GM19463 (cell line): Measurements from ENCODE around the gene MRRF.

ENCODE experiments used
- ATAC-seq: cut with Tn5 transposase; IDR thresholded peaks from one replicate; pipeline ENCODE4 v1.9.1; 2021; ENCODE audit warnings: mild to moderate bottlenecking, moderate library complexity; ENCODE audit not compliant: unreplicated experiment

The MRRF gene

DNA sequence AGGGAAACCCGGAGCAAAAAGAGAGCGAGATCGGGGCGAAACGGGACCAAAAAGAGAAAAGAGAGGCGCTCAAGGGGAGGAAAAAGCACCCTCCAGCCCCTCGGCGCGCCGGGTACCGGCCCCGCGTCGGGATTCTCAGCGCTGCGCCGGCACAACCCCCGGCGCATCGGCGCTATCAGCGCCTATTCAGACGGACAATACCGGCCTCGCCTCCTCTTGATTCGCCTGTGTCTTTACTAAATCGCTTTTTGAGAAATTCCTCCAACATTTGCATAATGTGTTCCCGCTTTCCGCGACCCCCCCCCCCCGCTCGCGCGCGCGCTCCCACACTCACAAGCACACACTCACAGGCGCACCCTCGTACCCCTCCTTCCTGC lies 36.5 kb upstream of the MRRF start:
- no peak for ATAC-seq

DNA sequence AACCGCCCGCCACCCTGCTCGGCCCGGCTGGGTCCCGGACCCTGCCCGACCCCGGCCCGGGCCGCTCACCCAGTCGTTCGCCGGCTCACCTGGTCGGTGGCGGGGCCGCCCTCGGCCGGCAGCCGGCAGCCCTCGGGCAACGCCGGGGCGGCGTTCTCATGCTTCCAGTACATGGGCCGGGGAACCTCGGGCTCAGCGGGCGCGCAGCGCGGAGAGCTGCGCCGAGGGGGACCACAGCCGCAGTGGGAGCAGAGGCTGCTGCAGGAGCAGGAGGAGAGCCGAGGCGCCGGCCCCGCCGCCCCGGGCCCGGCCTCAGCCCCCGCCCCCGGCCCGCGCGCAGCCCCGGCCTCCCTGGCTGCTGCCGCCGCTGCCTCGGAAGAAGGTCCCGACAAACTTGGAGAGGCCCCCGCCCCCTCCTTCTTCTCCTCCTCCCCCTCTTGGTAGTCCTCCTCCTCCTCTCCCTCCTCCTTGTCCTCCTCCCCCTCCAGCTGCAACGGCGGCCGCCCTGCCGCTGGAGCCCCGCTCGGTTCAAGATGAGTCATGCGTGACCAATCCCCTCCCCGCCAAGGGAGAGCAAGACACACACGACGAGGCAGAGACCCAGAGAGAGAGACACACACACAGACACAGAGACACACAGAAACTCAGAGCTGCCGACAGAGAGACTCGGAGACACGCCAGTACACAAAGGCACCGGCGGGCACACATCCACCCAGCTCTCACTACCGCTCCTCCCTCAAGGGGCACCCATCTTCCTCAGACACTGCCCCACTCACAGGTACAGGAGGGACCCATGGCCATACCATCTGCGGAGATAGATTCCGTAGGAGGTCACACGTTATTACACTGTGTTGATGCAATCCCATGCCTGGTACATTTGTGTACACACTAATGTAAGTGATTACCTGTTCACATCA lies 35.9 kb upstream of the MRRF start, which contains the start of gene LHX6:
Gene LHX6 (minus strand): TSS at position 390 of the 917 bp plus-strand sequence. CDS start 217 bp downstream, at position 173.
- ATAC-seq: no peak

DNA sequence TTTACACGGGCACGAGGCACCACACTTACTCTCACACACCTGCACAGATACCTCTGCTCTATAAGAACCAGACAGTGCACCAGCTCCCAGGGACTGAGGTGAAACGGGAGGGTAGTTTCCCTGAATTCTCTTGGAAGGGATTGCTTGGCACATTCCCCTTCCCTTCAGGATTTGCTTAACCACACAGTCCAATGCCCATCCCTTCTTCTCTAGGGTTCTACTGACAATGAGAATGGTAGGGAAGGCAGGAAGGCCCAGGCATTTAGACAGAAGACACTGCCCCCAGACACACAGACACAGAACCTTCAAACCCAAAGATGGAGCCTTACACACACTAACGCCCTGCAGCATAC lies 35.2 kb upstream of the MRRF start:
- ATAC-seq: no peak

DNA sequence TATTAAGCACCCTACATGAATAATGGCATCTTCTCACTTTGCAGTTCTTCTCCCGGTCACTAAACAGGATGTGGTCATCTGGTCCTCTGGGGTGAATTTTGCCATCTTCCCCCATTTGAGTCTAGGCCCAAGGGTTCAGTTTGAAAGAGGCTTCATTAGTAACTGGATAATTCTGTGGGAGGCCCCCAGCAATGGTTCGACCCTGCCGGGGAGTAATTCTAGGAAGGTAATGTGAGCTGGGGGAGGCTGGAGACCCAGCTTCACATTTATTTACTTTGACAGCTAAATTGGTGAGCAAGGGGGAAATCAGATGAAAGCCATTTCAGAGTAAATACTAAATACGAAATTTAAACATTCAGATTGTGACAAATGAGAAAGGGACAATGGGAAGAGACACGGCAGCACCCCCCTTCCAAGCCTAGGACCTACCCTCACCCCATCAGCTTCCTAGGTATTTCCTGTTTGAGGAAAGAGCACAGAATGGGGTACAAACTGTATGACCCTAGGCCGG lies 31.8 kb upstream of the MRRF start:
- ATAC-seq: no peak

DNA sequence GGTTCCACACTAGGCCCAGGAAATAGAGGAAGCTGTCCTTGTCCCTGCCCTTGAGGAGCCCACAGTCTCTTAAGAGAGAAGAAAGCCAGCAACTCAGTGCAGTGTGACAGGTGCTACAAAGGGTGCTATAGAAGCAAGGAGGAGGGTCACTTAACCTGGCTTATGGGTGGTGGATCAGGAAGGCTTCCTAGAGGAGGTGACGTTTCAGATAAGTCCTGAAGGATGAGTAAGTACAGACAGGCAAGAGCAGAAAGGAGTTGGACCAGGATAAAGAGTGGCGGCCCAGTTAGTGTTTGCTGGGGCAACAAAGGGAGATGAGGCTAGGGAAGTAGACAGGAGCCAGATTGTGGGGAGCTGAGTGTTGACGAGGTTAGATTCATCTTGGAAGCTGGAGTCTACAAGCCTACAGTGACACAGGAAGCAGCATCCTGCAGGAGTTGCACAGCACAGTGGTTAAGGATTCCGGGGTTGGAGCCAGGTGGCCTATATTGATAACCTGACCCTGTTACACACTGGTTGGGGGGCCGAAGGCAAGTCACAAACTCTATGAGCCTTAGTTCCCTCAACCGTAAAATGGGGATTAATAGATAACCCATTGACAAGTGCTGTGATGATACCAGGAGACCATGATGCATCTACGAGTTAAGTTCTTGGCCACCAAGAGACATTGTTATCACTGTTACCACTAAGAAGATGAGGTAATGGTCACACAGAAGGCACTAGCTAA lies 30.5 kb upstream of the MRRF start:
- ATAC-seq: no peak

DNA sequence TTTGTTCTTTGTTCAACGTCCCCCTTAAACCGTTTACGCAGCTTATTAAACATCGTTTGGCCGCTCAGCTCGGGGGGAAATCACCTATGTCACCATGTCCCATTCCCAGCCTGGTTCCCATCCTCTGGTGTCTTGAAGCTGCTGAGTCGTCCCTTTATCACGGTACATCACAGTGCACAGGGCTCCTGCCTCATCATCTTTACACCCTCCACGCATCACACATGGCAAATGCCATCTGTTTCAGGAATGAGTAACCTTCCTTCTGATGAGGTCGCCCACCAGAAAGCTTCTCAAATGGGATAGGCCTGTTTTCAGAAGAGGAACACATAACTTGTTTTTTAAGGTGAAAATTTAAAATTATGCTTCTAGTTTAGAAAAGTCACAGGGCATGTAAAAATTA lies 28.0 kb upstream of the MRRF start:
- no peak for ATAC-seq

DNA sequence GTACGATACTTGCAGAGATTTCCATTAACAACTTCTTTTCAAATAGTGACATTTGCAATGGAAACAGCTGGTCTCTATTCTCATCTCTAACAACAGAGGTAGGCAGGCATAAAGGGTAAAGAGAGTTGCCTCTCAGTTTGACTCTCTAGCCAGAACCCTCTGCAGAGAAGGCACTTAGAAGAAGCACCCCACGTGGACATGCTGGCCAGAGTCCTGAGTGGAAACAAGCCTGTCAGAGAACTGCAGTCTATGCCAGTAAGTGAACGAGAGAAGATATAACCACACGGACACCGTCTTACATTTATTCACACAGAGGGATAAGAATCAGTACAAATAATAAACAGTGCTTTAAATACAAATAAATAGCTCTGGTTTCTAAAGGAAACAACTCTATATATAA lies 25.0 kb upstream of the MRRF start:
- no peak for ATAC-seq

DNA sequence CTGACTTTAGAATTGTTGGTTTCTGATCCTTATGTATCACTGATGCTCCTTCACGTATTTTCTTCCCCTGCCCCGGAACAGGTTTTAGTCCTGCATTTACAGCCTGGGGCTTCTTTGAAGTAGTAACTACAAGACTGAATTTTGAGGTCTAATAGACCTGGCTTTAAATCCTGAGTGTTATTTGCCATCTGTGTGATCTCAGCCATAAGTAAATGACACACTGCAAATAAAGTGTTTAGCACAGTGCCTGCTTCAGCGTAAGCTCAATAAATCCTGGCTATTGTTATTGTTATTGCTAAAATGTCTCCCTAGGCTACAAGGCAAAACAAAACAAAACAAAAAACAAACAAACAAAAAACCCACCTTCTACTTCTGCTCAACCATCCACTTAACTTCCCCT lies 20.3 kb upstream of the MRRF start:
- ATAC-seq: no peak

DNA sequence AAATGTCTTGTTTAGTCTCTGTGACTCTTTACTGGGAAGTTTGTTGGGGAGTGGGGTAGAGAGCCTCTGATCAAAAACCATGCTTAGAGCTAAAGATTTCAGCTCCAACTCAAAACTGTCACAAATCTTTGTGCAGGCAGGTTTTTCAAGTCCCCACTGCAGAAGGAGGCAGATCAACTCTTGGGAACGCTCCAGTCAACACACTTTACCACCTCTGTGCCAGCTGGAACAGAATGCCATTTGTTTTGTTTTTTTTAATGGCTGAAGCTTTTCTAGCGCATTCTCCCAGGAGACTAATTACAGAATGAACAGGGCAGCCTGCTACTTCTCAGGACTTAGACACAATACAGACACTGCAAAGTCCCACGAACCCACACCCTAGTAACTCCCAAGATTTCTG lies 18.0 kb upstream of the MRRF start:
- ATAC-seq: no peak

DNA sequence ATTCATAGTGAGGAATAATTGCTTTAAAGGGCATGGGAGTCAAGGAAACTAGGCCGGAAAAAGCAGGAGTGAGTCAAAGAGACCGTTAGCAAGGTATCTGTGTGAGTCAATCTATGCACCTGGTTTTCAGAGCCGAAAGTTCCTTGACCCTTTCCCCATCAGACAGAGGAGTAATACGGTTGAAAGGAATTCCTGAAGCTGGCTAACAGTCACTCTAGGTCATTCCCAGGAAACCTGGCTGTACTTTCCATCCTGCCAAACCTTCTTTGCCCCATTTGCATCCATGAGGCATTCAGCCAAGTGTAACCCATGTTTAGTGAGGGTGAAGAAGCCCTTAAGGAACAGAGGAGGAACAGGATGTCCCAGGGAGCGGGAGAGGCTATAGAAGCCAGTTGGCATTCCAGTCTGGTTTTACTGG lies 16.2 kb upstream of the MRRF start:
- no peak for ATAC-seq

DNA sequence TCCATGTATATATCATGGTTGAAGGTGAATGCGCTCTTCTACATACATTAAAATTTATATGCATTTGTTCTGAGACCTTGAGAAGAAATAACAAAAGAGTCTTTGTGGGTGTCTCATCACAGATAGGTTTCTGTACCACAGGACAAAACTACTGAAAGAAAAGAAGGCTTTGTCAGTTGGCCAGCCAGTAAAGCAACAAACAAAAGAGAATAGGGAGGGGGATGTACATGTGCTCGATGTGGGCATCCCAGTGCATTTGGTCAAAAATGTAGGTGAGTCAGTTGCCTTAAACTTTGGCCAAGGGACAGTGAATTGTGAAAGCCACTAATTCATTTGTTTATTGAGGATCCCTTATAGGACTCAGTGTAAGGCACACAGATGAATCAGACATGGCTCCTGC lies 13.3 kb upstream of the MRRF start:
- no peak for ATAC-seq

DNA sequence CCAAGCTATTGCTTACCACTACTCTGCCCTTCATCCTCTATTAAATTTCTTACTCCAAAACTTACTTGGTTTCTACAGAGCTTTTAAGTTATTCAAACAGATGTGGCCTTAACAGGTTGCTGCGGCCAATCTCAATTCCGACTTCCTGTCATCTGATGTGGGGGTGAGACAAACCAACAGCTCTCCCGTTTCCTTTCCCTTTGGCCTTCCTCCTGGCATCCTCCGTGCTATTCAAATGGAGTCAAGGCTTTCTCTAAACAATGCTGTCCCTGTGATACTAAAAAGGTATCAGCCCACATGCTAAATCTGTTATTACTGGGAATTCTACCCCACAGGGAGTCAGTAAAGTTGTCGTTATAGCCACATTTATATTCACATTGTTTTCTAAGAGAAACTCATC lies 11.9 kb upstream of the MRRF start:
- no peak for ATAC-seq

DNA sequence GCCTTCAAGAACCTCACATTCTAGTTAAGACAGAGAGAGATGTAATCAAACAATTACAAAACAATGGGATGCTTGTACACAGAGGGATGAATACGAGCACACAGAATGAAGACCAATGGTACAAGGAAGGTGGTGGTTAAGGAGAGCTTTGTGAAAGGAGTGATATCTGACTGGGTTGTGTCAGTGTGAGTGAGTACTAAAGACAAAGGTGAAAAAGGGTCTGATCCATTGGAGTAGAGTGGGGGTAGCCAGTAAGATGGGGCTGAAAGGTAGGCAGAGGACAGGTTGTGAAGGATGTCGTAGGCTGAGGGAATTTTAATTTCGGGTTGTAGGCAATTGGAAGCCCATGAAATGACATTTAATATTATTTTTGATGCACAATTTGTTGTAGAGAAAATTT lies 9.9 kb upstream of the MRRF start:
- no peak for ATAC-seq

DNA sequence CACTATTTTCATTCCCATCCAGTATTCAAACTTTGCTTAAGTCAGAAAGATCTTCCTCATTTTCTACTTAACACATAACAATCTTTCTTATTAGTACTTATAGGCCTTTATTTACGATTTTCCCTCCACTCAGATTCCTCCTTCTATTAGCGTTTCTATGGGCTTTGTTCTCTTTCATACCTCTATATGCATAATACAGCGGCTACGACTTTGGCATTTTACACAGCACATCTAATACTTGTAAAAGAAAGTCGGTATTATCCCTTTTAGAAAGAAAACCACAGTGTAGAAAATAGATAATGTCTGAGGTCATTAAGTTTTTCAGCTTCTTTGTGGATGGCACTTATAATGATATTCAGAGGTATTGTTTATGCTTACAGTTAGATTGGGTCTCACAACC lies 8.5 kb upstream of the MRRF start:
- ATAC-seq: no peak

DNA sequence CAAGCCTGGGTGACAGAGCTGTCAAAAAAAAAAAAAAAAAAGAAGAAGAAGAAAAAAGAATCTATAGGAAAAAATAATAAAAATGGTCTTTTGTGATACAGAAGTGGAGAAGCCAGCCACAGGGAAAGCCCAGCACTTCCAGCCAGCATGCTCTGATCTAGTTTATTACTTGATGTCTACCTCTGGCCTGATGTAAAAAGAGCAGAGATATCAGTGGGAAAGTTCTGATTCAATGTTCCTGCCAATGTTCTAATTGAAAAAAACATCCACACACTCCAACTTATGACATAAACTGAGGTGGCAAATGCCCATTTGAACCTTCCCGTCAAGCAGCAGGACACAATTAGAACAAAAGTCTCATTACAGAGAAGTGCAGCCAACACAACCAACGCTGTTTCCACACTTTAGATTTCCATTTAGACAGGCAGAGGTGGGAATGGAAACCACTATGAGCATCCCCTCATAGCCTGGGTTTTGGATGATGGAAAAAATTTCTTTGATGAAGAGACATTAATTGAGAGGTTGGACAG lies 5.7 kb upstream of the MRRF start:
- no peak for ATAC-seq

DNA sequence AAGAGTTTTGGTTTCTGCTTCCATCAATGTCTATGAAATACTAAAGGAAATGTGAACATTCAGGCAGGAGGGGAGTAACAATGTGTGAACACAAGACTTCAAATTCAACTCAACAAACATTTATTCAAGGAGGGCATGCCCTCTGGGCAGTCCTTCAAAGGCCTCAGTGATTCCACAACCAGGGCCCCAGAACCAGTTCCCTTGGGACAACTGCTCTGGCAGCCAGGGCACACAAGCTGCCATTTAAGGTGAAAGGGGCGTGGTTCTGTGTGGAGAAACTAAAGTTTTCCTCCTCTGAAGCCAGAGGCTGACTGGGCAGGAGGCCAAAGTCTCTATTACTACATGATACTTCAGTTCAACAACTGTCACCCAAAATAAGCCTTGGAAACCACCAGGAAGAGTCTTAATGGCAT lies 3.2 kb upstream of the MRRF start:
- no peak for ATAC-seq

DNA sequence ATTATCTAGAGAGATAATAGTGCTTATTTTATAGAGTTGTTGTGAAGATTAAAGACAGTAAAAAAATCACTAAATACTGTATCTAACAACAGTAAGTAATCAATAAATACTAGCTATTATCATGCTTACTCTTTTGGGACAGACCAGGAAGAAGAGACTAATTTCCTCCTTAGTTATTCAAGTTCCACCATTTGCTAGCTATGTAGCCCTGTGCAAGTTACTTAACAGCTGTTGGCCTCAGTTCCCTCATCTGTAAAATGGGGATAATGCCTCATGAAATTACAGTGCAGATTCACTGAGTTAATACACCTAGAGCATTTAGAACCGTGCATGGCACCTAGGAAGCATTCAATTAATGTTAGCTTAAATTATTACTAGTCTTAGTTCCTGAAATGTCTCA lies 2.6 kb upstream of the MRRF start:
- no peak for ATAC-seq

DNA sequence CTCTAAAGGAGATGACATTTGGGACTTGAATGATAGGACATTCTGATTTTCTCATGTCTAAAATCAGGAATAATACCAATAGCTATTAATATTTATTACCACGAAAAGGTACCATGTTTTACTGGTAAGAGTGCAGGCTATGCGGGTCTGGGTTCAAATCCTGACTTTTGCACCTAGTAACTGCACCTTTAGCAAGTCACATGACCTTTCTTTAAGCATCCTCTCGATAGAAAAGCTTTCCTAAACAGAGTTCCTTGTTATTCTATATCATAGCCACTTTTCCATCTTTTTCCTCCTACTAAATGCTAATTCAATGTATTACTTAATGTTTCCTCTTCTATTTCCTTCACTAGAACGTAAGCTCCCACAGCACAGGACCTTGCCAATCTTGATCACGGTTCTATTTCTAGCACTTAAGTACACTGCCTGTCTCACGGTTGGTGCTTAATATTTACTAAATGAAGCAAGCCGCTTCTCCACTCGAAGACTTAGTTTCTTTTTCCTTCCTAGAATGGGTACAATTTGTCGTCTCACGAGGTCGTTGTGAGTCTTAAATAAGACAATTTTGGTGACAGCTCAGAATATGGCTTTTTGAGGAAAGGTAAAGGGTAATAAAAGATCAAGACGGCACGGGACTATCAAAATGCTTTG lies 858 bp upstream of the MRRF start:
- no peak for ATAC-seq

DNA sequence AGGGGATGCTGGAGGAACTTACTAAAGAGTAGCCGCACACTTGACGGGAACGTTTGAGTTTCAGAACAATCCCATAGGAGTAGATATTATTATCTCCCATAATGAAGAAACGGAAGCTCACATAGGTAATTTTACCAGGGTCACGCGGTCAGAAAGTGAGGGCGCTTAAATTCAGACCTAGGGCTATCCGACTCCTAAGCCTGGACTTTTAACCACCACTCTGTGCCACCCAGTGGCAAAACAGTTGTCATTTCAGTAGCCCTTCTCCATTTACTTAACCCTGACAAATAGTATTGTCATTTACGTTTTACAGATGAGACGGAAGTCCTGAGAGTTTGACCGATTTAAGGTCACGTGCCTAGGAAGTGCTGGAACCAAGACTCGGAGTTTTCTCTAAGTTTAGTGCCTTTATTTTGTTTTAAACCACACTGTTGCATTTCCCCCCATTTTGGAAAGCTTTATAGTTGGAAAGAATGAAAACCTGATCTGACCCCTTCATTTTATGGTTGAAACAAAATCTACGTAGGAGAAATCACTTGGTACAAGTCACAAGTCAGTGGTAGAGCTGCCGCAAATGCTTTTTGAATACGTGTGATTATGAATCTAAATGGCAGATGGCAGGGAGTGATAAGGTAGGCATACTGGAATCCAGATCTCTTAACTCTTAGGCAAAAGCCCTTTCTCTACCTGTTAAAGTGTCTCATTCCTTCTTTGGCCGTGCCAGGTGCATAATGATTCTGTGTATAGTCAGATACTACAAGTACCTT lies 650 bp downstream of the MRRF start:
- peak; percentile 27 for ATAC-seq

DNA sequence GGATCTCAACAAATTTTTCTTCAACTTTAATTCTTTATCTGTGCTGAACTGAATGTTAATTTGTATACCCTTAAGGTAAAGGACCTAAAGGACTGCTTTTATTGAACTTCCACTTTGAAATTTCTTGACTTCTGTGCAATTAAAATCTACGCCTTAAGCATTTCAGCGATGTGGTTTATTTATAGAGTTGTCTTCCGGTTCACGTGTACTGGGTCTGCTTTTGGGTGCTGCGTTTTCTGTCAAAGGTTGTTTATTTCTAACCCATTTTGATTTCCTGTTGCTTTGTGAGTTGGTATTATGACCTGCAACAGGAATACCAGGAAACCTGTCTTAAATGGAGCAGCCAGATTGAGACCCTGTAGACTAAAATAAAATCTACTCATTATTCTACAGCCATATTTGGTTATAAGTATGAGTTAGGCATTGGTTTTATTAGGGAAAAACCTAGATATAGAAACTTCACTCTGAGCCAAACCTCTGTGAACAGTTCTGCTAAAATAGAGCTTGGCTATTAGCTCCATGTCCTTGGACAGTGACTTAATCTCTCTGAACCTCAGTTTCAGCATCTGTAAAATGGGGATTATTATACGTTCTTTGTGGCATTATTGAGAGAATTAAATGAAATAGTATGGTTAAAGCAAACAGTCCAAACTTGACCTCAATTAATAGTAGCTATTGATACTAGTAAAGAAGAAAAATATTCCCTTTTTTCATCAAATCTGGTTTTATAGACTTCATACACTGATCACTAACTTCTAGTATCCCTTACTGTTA lies 3.5 kb downstream of the MRRF start:
- no peak for ATAC-seq
